Mucosa of descending colon (tissue), 3 donors: ENCODE results near the gene DCAF7. TPM values are rescaled to one million over a fixed set of nuclear protein-coding genes. Genes with fewer than 3 reads are reported as not detected.

Experiments
- ATAC-seq: fragments of 200-7000 bp; cut with Tn5 transposase; one replicate; pipeline ENCODE4 v1.9.1; 2020; ENCODE audit warnings: mild to moderate bottlenecking, moderate library complexity
- DNase-seq, 3 donors: peaks; one replicate each; pipeline ENCODE4 v3.0.0-alpha.2; 2020
- H3K36me3 ChIP-seq: fragments of 200-600 bp; one replicate; pipeline ENCODE4 v1.8.0; 2021; ENCODE audit warnings: low read depth, mild to moderate bottlenecking
- H3K4me1 ChIP-seq: fragments of 200-600 bp; one replicate; pipeline ENCODE4 v1.8.0; 2021; ENCODE audit warnings: low read depth, mild to moderate bottlenecking
- H3K4me3 ChIP-seq: fragments of 200-600 bp; one replicate; pipeline ENCODE4 v1.8.0; 2021; ENCODE audit warnings: mild to moderate bottlenecking
- H3K9me3 ChIP-seq: fragments of 200-600 bp; one replicate; pipeline ENCODE4 v1.8.0; 2021; ENCODE audit warnings: mild to moderate bottlenecking
- CTCF ChIP-seq: fragments of 200-600 bp; IDR thresholded peaks from one replicate; pipeline ENCODE4 v1.8.0; 2022; ENCODE audit warnings: antibody characterized with exemption, mild to moderate bottlenecking
- intact Hi-C, 2 donors: fragments of 100-400 bp; cut with DNase I in 1 of 2; cut with micrococcal nuclease in 1 of 2; formaldehyde crosslinking; loops; one replicate each; pipeline versions ENCODE4 v1.11.0 to v1.11.1; 2022; cut with DNase I, micrococcal nuclease
- total RNA-seq, 3 donors: library from RNA; stranded (reverse); fragmentation: NEBNext Ultra II Directional in 2 of 3; extraction: Animal tissue kit (Norgen Biotek cat#: 25700) in 2 of 3; gene quantifications; one replicate each; pipeline versions ENCODE4 v1.2.1 to v1.2.4, GENCODE V29; 2021 to 2023
- donor health status: DM: no; HTN: no; CAD: no; lungs with moderate emphysema.
- donor health status: DM: no; HTN: no; CAD: no.
- donor health status: DM: no; HTN: yes; CAD: no.

DCAF7 gene
- total RNA-seq, 3 donors from 2014 or later = 69.0 to 87.3 (median 84.9) TPM

DNA sequence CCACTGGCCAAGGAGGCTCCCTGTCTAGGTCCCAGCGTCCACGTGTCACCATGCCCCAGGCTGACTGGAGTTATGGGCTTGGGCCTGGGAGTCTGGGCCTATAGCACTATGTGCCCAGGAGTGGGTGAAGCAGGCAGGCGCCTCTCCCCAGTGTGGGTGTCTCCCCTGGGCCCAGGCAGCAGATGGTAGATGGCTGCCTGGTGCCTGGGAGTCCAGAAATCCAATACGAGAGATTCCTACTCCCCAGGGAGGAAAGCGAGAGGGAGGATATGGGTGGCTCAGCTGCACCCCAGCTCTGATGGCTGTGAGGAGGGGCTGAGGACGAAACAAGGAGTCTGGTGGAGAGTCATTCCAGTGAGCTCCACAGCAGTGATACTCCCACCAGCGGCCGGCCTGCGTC lies 22.1 kb upstream of the DCAF7 start:
- H3K4me1 ChIP-seq = no peaks in the 10 kb centered on the region
- H3K9me3 ChIP-seq = no peaks in the 10 kb centered on the region
- DNase-seq (no peak), ATAC-seq (no peak)
- H3K36me3 ChIP-seq = no peaks in the 10 kb centered on the region
- intact Hi-C loops = no loop called here
- no peak for TF ChIP-seq CTCF
- H3K4me3 ChIP-seq = no peak overlapping the region

- no peaks in the 10 kb centered on the region for H3K4me1 ChIP-seq
- DNase-seq = no peak
- TF ChIP-seq CTCF = no peak
- no peak overlapping the region for H3K4me3 ChIP-seq
- intact Hi-C loops = no loop called here
- no peaks in the 10 kb centered on the region for H3K36me3 ChIP-seq
- no peak for ATAC-seq
- H3K9me3 ChIP-seq = no peaks in the 10 kb centered on the region
These were observed 20.3 kb upstream of the DCAF7 start for GRCh38 chr17:63529711-63530556.

- intact Hi-C loops = no loop called here
- Histone ChIP-seq H3K36me3 (no peaks in the 10 kb centered on the region), H3K9me3 (no peaks in the 10 kb centered on the region), H3K4me3 (no peak overlapping the region), H3K4me1 (no peaks in the 10 kb centered on the region)
- TF ChIP-seq CTCF = no peak
- ATAC-seq (no peak), DNase-seq (peak in 1 of 3 donors; percentile 19)
These were observed 19.7 kb upstream of the DCAF7 start for GRCh38 chr17:63530557-63531021.

- intact Hi-C loops = no loop called here
- TF ChIP-seq CTCF = no peak
- no peak for ATAC-seq
- Histone ChIP-seq H3K4me1 (no peaks in the 10 kb centered on the region), H3K36me3 (no peaks in the 10 kb centered on the region), H3K9me3 (no peaks in the 10 kb centered on the region), H3K4me3 (no peak overlapping the region)
- DNase-seq = peak in 1 of 3 donors; percentile 25
These were observed 19.0 kb upstream of the DCAF7 start for GRCh38 chr17:63531022-63531965.

- no peaks in the 10 kb centered on the region for H3K36me3 ChIP-seq
- ATAC-seq = no peak
- DNase-seq = peak in 2 of 3 donors; percentile 17 to 36
- intact Hi-C loops = no loop called here
- H3K4me3 ChIP-seq = no peak overlapping the region
- no peak for TF ChIP-seq CTCF
- peaks cover 7% of the 10 kb centered on the region for H3K4me1 ChIP-seq
- no peaks in the 10 kb centered on the region for H3K9me3 ChIP-seq
These were observed 16.7 kb upstream of the DCAF7 start for GRCh38 chr17:63533433-63534077.
